H1 (cell line): ENCODE measurements around the gene FCN2. TPM values are rescaled to one million over a fixed set of nuclear protein-coding genes. Genes with fewer than 3 reads are reported as not detected.

Experiments used
- CTCF ChIA-PET: fragments of 300-600 bp; sonication (Branson Sonifier 250); formaldehyde crosslinking; loops from one replicate; lab custom pipeline; 2021; ENCODE audit not compliant: partially characterized antibody; lab: Charles Lee
- POLR2A ChIA-PET: fragments of 300-600 bp; sonication (Branson Sonifier 250); formaldehyde crosslinking; loops from one replicate; lab custom pipeline; 2021; ENCODE audit warnings: inconsistent platforms; ENCODE audit not compliant: partially characterized antibody; lab: Charles Lee
- DNase-seq, 2 experiments: peaks; one replicate each; pipeline versions ENCODE4 v3.0.0 to v3.0.0-alpha.2; 2010 to 2022; ENCODE audit warnings: low spot score in 2 of 2, low read depth in 1 of 2, mixed read lengths in 1 of 2
- FAIRE-seq: peaks from 2 replicates; lab custom pipeline; 2011; peaks lifted over from hg19 to GRCh38; lab: Jason Lieb, UNC
- H2AFZ ChIP-seq: 2 replicates; pipeline ENCODE4 v1.8.1; 2012; ENCODE audit warnings: low read length, inconsistent platforms
- H2AK5ac ChIP-seq: 2 replicates; pipeline ENCODE4 v1.6.1; 2013; ENCODE audit warnings: low read depth, low read length
- H2BK120ac ChIP-seq: replicated peaks from 2 replicates; pipeline ENCODE3; 2013; ENCODE audit warnings: low read depth, low read length, inconsistent platforms
- H2BK12ac ChIP-seq: 2 replicates; pipeline ENCODE4 v1.6.1; 2013; ENCODE audit warnings: low read depth, low read length
- H2BK15ac ChIP-seq: 2 replicates; pipeline ENCODE4 v1.6.1; 2013; ENCODE audit warnings: low read length
- H2BK20ac ChIP-seq: 2 replicates; pipeline ENCODE4 v1.6.1; 2013; ENCODE audit warnings: low read length
- H2BK5ac ChIP-seq: 2 replicates; pipeline ENCODE4 v1.6.1; 2013; ENCODE audit warnings: low read depth, low read length
- H3K14ac ChIP-seq: 2 replicates; pipeline ENCODE4 v1.6.1; 2013; ENCODE audit warnings: inconsistent platforms; ENCODE audit not compliant: insufficient read length
- H3K18ac ChIP-seq: 2 replicates; pipeline ENCODE4 v1.6.1; 2013; ENCODE audit warnings: low read length; ENCODE audit errors: extremely low read depth
- H3K23ac ChIP-seq: 2 replicates; pipeline ENCODE4 v1.6.1; 2013; ENCODE audit warnings: inconsistent platforms; ENCODE audit not compliant: insufficient read length
- H3K23me2 ChIP-seq: 2 replicates; pipeline ENCODE4 v1.6.1; 2013; ENCODE audit warnings: low read depth, low read length
- H3K27ac ChIP-seq: 2 replicates; pipeline ENCODE4 v1.6.1; 2011; ENCODE audit warnings: low read depth, low read length, inconsistent platforms
- H3K27me3 ChIP-seq, 4 experiments: replicated peaks in 1 of 4; 1 replicate in 1 of 4; 2 replicates in 3 of 4; pipeline versions ENCODE4 v1.6.1 to v1.8.1; 2011 to 2013; ENCODE audit warnings: low read length in 3 of 4, mild to moderate bottlenecking in 3 of 4, inconsistent platforms in 2 of 4, mixed read lengths in 2 of 4, moderate library complexity in 1 of 4; ENCODE audit not compliant: control insufficient read depth in 3 of 4, insufficient read depth in 3 of 4; ENCODE audit errors: extremely low read depth in 1 of 4
- H3K36me3 ChIP-seq, 4 experiments: 2 replicates each; pipeline versions ENCODE4 v1.6.1 to v1.8.1; 2011 to 2013; ENCODE audit warnings: mild to moderate bottlenecking in 4 of 4, low read length in 3 of 4, moderate library complexity in 2 of 4, control low read depth in 1 of 4, inconsistent platforms in 1 of 4; ENCODE audit not compliant: insufficient read depth in 4 of 4, control insufficient read depth in 2 of 4
- H3K4ac ChIP-seq: replicated peaks from 2 replicates; pipeline ENCODE3; 2013; ENCODE audit warnings: low read length, low read depth, mixed read lengths, inconsistent platforms; ENCODE audit not compliant: insufficient read length
- H3K4me1 ChIP-seq, 4 experiments: replicated peaks in 1 of 4; 1 replicate in 1 of 4; 2 replicates in 3 of 4; pipeline versions ENCODE4 v1.6.1 to v1.8.1; 2011 to 2013; ENCODE audit warnings: low read length in 3 of 4, inconsistent platforms in 2 of 4, mixed read lengths in 1 of 4; ENCODE audit not compliant: insufficient read depth in 4 of 4, control insufficient read depth in 3 of 4
- H3K4me2 ChIP-seq, 2 experiments: 2 replicates each; pipeline versions ENCODE4 v1.6.1 to v1.8.1; 2011 to 2013; ENCODE audit warnings: low read depth in 2 of 2, low read length in 2 of 2, control low read depth in 1 of 2, inconsistent platforms in 1 of 2, mild to moderate bottlenecking in 1 of 2; ENCODE audit not compliant: insufficient read depth in 1 of 2
- H3K4me3 ChIP-seq, 4 experiments: fragments of 200-600, 300-600 bp in 1 of 4; sonication (generic), shearing (Covaris generic), sonication (Bioruptor Twin) in 1 of 4; 2 replicates each; pipeline versions ENCODE4 v1.5.1 to v1.8.1; 2011 to 2016; ENCODE audit warnings: low read length in 4 of 4, low read depth in 3 of 4, control low read depth in 2 of 4, inconsistent platforms in 2 of 4, mild to moderate bottlenecking in 2 of 4, mixed read lengths in 1 of 4, moderate library complexity in 1 of 4; ENCODE audit not compliant: insufficient read depth in 2 of 4; ENCODE audit errors: extremely low read depth in 1 of 4
- H3K56ac ChIP-seq: replicated peaks from 2 replicates; pipeline ENCODE3; 2013; ENCODE audit warnings: low read depth, mild to moderate bottlenecking, mixed read lengths, low read length, inconsistent platforms; ENCODE audit not compliant: insufficient read length
- H3K79me1 ChIP-seq: 2 replicates; pipeline ENCODE4 v1.6.1; 2013; ENCODE audit warnings: low read depth, low read length, control low read depth
- H3K79me2 ChIP-seq, 2 experiments: 2 replicates each; pipeline versions ENCODE4 v1.6.1 to v1.8.1; 2012 to 2013; ENCODE audit warnings: low read length in 2 of 2, mild to moderate bottlenecking in 2 of 2, inconsistent platforms in 1 of 2; ENCODE audit not compliant: insufficient read depth in 2 of 2, control insufficient read depth in 1 of 2
- H3K9ac ChIP-seq, 4 experiments: replicated peaks in 1 of 4; 1 replicate in 1 of 4; 2 replicates in 3 of 4; pipeline versions ENCODE4 v1.6.1 to v1.8.1; 2011 to 2013; ENCODE audit warnings: low read depth in 3 of 4, low read length in 3 of 4, control low read depth in 2 of 4, mild to moderate bottlenecking in 2 of 4, moderate library complexity in 2 of 4, inconsistent platforms in 1 of 4; ENCODE audit errors: extremely low read depth in 1 of 4
- H3K9me3 ChIP-seq, 2 experiments: 2 replicates each; pipeline versions ENCODE4 v1.6.1 to v1.8.1; 2012 to 2013; ENCODE audit warnings: mild to moderate bottlenecking in 2 of 2, moderate library complexity in 2 of 2, control low read depth in 1 of 2, inconsistent platforms in 1 of 2, low read depth in 1 of 2, low read length in 1 of 2, mixed read lengths in 1 of 2; ENCODE audit not compliant: insufficient read depth in 2 of 2
- H4K20me1 ChIP-seq, 2 experiments: replicated peaks in 1 of 2; 2 replicates each; pipeline versions ENCODE3 to v1.8.1; 2011 to 2013; ENCODE audit warnings: inconsistent platforms in 2 of 2, low read length in 2 of 2, mild to moderate bottlenecking in 1 of 2; ENCODE audit not compliant: insufficient read depth in 2 of 2, control insufficient read depth in 1 of 2
- H4K5ac ChIP-seq: 2 replicates; pipeline ENCODE4 v1.6.1; 2013; ENCODE audit warnings: low read length, low read depth, mixed read lengths, inconsistent platforms; ENCODE audit not compliant: insufficient read length
- H4K8ac ChIP-seq: 2 replicates; pipeline ENCODE4 v1.8.0; 2013; ENCODE audit warnings: mild to moderate bottlenecking, moderate library complexity, low read length, inconsistent platforms; ENCODE audit not compliant: insufficient read depth; ENCODE audit errors: extremely low read depth
- H4K91ac ChIP-seq: replicated peaks from 2 replicates; pipeline ENCODE3; 2013; ENCODE audit warnings: low read length, mixed read lengths, inconsistent platforms; ENCODE audit not compliant: insufficient read length
- BACH1 ChIP-seq: IDR thresholded peaks from 2 replicates; pipeline ENCODE4 v1.6.1; 2012; ENCODE audit warnings: low read length, improper control_type of control experiment
- POU5F1 ChIP-seq: IDR thresholded peaks from 2 replicates; pipeline ENCODE4 v1.6.1; 2011; ENCODE audit warnings: low read depth, mild to moderate bottlenecking, low read length, moderate library complexity
- WGBS, 2 experiments: shearing (Covaris generic) in 1 of 2; methylation state at CpG; one replicate each; pipeline versions ENCODE4 v1.1.6 to v1.1.7; 2013 to 2015; ENCODE audit warnings: low lambda C conversion rate in 2 of 2, mixed read lengths in 2 of 2, inconsistent platforms in 1 of 2, low coverage in 1 of 2, missing lambda C conversion rate in 1 of 2; ENCODE audit not compliant: insufficient replicate concordance in 2 of 2, insufficient coverage in 1 of 2, insufficient read length in 1 of 2; ENCODE audit errors: extremely low coverage in 1 of 2, missing lambda C conversion rate in 1 of 2; 5-methylcytosine and 5-hydroxymethylcytosine counted together
- polyA plus RNA-seq, 7 experiments: library from polyadenylated mRNA; depleted of rRNA in 3 of 7; stranded (reverse) in 5 of 7; unstranded in 2 of 7; fragments of >200 nt in 5 of 7; fragments of 200-250 nt in 2 of 7; gene quantifications; 1 replicate in 5 of 7; 2 replicates in 1 of 7; 4 replicates in 1 of 7; pipeline versions ENCODE4 v1.2.1 to v1.2.3, GENCODE V29; 2011 to 2013; ENCODE audit warnings: missing spikeins in 2 of 7, mixed read lengths in 2 of 7
- total RNA-seq: library from RNA; stranded (reverse); fragmentation: NEBNext Ultra II Directional; extraction: Animal tissue kit (Norgen Biotek cat#: 25700); gene quantifications from 2 replicates; pipeline ENCODE4 v1.2.1, GENCODE V29; 2021

FCN2 gene
- total and polyA plus RNA-seq, 2 of the 8 experiments (the other 6 are each of a cell fraction or from before 2014, with no cell fraction given) = not detected

GRCh38 chr9:134836406-134836970 is 44.1 kb upstream of the FCN2 start:
- no peak overlapping the region for H3K9ac ChIP-seq
- H4K20me1 ChIP-seq = no peaks in the 10 kb centered on the region
- no peak overlapping the region for H3K4me3 ChIP-seq
- no peak overlapping the region for H2BK20ac ChIP-seq
- CTCF ChIA-PET = interaction anchor here (1.1 to 2.1 kb wide), 3 partner anchors 55 to 146 kb away, joined by 3 to 8 read pairs (median 5); no protein-coding TSS in a partner anchor
- no peaks in the 10 kb centered on the region for H3K4me1 ChIP-seq
- no peak overlapping the region for H2AFZ ChIP-seq
- POLR2A ChIA-PET = interaction anchor here (1.1 kb wide), 1 partner anchor 27 kb away, joined by 3 read pairs; no protein-coding TSS in a partner anchor
- H4K5ac ChIP-seq = no peak overlapping the region
- no peak overlapping the region for H4K91ac ChIP-seq
- no peaks in the 10 kb centered on the region for H3K27me3 ChIP-seq
- H3K79me2 ChIP-seq = no peaks in the 10 kb centered on the region
- H3K56ac ChIP-seq = no peak overlapping the region
- H2AK5ac ChIP-seq = no peak overlapping the region
- no peaks in the 10 kb centered on the region for H3K9me3 ChIP-seq
- no peak for FAIRE-seq
- 93% methylated on average over 13 of the region's 19 CpGs; no CpG with 5 or more reads in 1 of the 2 experiments for WGBS, 2 experiments
- H2BK15ac ChIP-seq = no peak overlapping the region
- H3K4me2 ChIP-seq = no peak overlapping the region
- no peak overlapping the region for H2BK5ac ChIP-seq
- H3K14ac ChIP-seq = no peak overlapping the region
- H3K36me3 ChIP-seq = no peaks in the 10 kb centered on the region
- no peak overlapping the region for H2BK12ac ChIP-seq
- no peak overlapping the region for H3K23ac ChIP-seq
- no peak overlapping the region for H3K18ac ChIP-seq
- H3K79me1 ChIP-seq = no peaks in the 10 kb centered on the region
- peak overlapping the region; percentile 44 for H3K4ac ChIP-seq
- DNase-seq = no peak
- no peak overlapping the region for H3K27ac ChIP-seq
- no peak overlapping the region for H2BK120ac ChIP-seq
- peak overlapping the region; percentile 59; the same call in 1 of the 2 replicates for H4K8ac ChIP-seq
- H3K23me2 ChIP-seq = no peaks in the 10 kb centered on the region
- TF ChIP-seq BACH1 = no peak
- no peak for TF ChIP-seq POU5F1
